PC-9 (cell line): Measurements from ENCODE around the gene MEIS2.

Experiments
- CTCF ChIP-seq: fragments of 200-600 bp; sonication (generic); conservative IDR thresholded peaks from 2 replicates; pipeline ENCODE4 v1.6.1; 2017; ENCODE audit warnings: mixed run types, antibody characterized with exemption, mild to moderate bottlenecking, moderate library complexity
- EZH2 ChIP-seq: fragments of 200-600 bp; sonication (generic); IDR thresholded peaks from 2 replicates; pipeline ENCODE4 v1.8.0; 2017; ENCODE audit warnings: antibody characterized with exemption, low read depth

- TF ChIP-seq CTCF: no peak
- no peak for TF ChIP-seq EZH2
These were observed 23.8 kb downstream of the MEIS2 start for GRCh38 chr15:37076543-37076942.
